ENCODE data around the gene ACACB.

Gene ACACB

GRCh38 chr12:109255377-109255776 lies 139.0 kb downstream of the ACACB start:
- DNase-seq (ENCODE audit: low read depth in 2 of 2): no peak

GRCh38 chr12:109256011-109256410 lies 139.6 kb downstream of the ACACB start:
- DNase-seq (ENCODE audit: low read depth in 2 of 2): no peak

DNA sequence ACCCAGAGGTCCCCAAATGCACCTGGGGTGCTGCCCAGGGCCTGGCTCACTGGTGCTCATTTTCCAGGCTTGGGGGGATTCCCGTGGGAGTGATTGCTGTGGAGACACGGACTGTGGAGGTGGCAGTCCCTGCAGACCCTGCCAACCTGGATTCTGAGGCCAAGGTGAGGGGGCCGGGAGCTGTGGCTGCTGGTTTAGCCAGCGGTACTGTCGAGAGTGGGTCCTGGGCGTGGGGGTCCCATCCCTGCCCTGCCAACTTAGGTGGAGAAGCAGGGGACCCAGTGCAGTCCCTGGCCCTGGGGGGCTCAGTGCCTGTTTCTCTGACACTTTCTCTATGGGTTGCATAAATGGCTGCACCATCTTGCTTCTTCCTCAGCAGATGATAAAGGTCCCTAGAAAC lies 141.8 kb downstream of the ACACB start:
- DNase-seq (ENCODE audit: low read depth in 2 of 2): no peak

GRCh38 chr12:109258607-109259544 lies 142.5 kb downstream of the ACACB start:
- DNase-seq (ENCODE audit: low read depth in 2 of 2): no peak

DNA sequence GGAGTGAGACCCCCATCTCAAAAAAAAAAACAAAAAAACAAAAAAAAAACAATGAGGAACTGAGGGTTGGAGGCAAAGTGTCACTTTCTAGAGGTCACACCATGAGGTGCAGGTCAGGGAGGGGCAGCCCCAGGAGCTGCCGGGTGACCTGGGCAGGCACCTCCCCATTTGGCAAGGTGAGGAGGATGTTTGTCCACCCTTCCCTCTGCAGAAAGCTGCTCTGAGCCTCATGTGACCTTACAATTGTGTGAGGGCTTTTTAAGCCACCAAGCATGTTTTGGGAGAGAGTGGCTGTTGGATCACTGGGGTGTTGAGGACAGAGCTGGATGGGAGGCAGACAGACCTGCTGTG lies 143.1 kb downstream of the ACACB start:
- no peak for DNase-seq (ENCODE audit: low read depth in 2 of 2)

DNA sequence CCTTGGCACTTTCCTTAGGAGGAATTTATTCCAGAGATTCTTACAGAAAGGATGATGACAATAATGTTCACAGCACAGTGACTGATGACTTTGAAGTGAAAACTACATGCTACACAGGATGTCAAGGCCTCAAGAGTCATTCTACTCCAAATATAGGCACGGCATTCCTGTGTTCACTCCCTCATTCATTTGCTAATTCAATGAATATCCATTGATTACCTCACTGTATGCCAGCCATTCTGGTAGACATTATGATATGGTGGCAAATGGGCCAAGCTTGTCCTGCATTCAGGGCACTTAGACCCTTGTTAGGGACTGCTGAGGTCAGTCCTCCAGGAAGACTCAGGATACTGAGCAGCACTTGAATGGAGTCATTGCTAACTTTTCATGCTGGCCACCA lies 144.7 kb downstream of the ACACB start:
- no peak for DNase-seq (ENCODE audit: low read depth in 2 of 2)

DNA sequence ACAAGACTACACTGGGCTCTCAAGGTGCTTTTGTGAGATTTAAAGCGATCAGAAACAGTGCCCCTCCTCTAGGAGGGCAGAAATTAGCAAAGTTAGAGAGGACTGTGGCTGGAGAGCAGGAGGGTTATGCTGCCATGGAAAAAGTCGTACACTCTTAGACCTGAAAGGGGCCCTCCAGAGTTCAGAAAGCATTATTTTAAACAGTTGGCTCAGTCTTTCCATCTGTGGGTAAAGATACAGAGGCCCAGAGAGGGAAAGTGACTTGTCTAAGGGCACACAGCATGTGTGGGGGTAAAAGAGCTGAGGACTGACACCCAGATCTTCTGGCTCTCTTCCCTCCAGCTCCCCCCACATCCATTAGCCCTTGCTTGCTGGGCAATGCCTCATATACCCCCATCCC lies 145.6 kb downstream of the ACACB start:
- no peak for DNase-seq (ENCODE audit: low read depth in 2 of 2)

DNA sequence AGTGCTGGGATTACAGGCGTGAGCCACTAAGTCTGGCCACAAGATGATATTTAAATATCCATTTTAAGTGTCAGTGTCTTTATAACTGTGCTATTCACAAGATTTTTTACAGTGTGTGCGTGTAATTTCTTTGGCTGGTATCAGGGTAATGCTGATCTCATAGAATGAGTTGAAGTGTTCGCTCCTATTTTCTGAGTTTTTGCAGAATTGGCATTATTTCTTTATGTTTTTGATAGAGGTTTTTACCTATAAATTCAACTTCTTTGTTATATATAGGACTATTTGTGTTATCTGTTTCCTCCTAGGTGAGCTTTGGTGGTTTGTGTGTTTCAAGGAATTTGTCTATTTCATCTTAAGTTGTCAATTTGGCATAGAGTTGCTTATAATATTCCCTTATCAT lies 147.1 kb downstream of the ACACB start:
- DNase-seq (ENCODE audit: low read depth in 2 of 2): no peak

DNA sequence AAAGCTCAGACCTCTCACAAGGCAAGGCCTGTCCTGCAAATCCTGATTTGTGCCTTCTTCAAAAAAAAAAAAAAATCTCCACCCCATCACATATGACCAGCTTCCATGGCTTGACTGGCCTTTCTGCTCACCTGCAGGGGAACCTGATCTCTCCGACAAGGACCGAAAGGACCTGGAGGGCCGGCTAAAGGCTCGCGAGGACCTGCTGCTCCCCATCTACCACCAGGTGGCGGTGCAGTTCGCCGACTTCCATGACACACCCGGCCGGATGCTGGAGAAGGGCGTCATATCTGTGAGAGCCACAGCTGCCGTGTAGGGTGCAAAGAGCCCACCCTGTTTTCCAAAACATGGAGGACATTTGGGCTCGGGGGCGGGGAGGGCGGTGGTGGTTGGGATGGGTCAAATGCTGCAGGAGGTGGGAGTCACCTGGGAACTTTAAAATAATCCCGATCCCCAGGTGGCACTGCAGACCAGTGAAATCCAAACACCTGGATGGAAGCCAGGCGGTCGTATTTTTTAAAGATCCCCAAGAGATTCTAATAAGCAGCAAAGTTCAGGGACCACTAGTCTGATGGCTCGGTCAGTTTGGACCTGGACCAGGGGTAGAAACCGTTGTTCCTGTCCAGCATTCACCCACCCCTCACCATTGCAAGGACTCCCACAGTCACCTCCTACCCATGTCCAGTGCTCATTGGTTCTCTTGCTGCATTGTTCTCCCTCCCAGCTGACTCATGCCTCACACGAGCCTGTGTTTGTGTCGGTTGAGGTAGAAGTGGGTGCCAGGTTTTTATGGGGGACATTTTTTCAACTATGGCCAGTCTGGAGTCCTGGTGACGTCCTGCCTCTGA lies 147.9 kb downstream of the ACACB start:
- peak in 1 of 2 experiments; percentile 4 for DNase-seq (ENCODE audit: low read depth in 2 of 2)

DNA sequence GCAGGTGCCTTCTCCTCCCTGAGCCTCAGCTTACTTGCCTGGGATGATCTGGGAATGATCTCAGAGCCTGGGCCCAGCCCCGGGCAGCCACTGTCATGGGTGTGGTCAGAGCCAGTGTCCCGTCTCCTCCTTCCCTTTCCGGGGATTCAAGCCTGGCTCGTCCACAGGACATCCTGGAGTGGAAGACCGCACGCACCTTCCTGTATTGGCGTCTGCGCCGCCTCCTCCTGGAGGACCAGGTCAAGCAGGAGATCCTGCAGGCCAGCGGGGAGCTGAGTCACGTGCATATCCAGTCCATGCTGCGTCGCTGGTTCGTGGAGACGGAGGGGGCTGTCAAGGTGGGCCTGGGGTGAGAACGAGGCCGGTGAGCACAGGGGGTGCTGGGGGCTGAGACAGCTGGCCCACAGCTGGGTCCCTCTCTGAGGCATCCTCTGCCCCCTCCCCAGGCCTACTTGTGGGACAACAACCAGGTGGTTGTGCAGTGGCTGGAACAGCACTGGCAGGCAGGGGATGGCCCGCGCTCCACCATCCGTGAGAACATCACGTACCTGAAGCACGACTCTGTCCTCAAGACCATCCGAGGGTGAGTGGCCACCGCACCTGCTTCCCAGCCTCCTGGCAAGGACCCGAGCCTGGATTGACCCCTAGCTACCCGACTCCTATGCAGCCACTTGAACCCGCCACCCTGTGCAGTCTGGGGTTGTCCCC lies 148.7 kb downstream of the ACACB start:
- no peak for DNase-seq (ENCODE audit: low read depth in 2 of 2)

GRCh38 chr12:109266106-109266879 lies 149.9 kb downstream of the ACACB start:
- DNase-seq (ENCODE audit: low read depth in 2 of 2): no peak

- DNase-seq (ENCODE audit: low read depth in 2 of 2): no peak
Observed at GRCh38 chr12:109267361-109267760, 151.0 kb downstream of the ACACB start.

DNA sequence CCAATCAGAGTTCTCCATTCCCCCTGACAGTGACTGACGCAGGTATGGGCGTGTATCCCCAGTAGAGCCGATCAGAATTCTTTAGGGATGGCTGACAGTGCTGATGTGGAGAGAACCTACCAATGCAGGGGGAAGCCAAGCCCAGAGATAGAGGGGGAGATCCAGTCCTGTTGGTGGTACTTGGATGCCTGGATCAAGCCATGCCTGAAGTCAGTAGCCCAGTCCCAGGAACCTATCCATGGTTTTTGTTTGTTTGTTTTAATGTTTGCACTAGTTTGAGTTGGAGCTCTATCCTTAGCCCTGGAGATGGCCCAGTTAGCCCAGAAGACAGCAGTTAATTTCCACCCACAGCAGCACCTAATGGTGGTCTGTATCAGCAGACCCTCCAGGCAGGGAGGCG lies 152.5 kb downstream of the ACACB start:
- no peak for DNase-seq (ENCODE audit: low read depth in 2 of 2)

DNA sequence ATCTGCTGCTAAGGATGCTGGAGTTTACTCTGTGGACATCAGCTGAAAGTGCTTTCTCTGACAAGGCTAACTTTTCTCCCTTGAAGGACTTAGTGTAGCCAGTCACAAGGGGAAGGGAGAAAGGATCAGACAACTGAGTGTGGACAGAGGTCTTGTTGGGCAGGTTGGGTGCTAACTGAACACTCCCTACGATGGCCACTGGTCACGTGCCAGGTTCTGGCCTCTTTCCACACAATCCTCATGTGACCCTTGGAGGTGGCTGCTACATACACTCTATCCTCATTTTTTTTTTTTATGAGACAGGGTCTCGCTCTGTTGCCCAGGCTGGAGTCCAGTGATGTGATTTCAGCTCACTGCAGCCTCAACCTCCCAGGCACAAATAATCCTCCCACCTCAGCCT lies 153.0 kb downstream of the ACACB start:
- DNase-seq (ENCODE audit: low read depth in 2 of 2): no peak

DNA sequence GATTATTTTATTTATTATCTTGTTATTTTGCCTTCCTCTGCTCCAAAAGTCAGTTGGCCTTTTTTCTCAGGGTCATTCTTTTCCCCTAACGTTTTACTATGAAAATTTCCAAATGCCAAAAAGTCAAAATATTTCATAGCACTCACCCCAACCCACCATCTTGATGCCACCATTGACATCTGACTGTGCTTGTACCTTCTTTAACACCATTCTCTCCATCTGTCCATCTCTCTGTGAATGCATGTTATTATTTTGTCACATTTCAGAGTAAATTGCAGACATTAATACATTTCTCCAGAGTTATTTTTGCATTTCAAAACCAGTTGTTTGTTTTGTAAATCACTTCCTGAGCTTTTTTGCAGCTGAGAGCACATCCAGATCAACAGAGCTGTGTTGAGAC lies 154.1 kb downstream of the ACACB start:
- DNase-seq (ENCODE audit: low read depth in 2 of 2): no peak

- DNase-seq (ENCODE audit: low read depth in 2 of 2): no peak
Observed at GRCh38 chr12:109271418-109271817, 155.0 kb downstream of the ACACB start.

DNA sequence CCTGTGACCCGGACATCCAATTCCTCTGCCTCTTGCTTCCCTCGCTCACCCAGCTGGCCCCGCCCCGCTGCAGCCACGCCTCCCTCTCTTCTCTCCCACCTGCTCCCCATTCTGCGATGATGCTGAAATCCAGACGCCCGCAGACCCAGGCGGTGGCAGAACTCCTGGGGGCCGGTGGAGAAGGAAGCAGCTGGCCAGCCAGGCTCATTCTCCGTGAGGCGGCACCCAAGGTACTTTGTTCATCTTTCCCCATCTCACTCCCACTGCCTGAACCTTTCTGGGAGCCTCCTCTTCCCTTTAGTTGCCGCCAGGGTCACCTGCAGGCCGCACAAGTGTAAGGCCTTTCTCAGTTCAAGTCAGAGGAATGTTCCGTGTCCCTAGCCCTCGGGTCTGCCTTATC lies 157.0 kb downstream of the ACACB start:
- DNase-seq (ENCODE audit: low read depth in 2 of 2): no peak

DNA sequence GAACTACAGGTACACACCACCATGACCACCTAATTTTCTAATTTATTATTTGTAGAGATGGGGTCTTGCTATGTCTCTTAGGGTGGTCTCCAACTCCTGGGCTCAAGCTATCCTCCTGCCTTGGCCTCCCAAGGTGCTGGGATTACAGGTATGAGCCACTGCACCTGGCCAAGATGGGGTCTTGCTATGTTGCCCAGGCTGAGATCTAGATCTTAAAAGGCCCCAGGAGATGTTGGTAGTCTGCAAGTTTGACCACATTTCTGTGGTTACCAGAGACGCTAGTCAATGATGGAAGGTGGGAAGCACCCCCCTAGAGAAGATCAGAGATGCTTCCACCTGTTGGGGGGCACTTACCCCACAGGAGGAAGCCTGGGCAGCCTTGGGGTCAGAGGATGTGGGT lies 158.0 kb downstream of the ACACB start:
- no peak for DNase-seq (ENCODE audit: low read depth in 2 of 2)

- DNase-seq (ENCODE audit: low read depth in 2 of 2): no peak
Observed at GRCh38 chr12:109275173-109275572, 158.8 kb downstream of the ACACB start.

GRCh38 chr12:109276160-109276559 lies 159.8 kb downstream of the ACACB start:
- DNase-seq (ENCODE audit: low read depth in 2 of 2): no peak

GRCh38 chr12:109277255-109277898 lies 161.0 kb downstream of the ACACB start:
- DNase-seq (ENCODE audit: low read depth in 2 of 2): no peak

Data from fibroblast of skin of left biceps (primary cell).